ENCODE data around the gene RNF220. TPM values are rescaled to one million over a fixed set of nuclear protein-coding genes. Genes with fewer than 3 reads are reported as not detected.

RNF220 gene
- total RNA-seq, 4 donors from 2014 or later: 53.5 to 112 (median 61.9) TPM

- TF ChIP-seq CTCF (IDR thresholded peaks at IDR 0.05; ENCODE audit: low read depth): no peak
Observed at GRCh38 chr1:44651069-44651468, 246.0 kb downstream of the RNF220 start.

- TF ChIP-seq CTCF (IDR thresholded peaks at IDR 0.05; ENCODE audit: low read depth): no peak
Observed at GRCh38 chr1:44652445-44653106, 247.5 kb downstream of the RNF220 start.

GRCh38 chr1:44653107-44653964 lies 248.3 kb downstream of the RNF220 start:
- TF ChIP-seq CTCF (IDR thresholded peaks at IDR 0.05; ENCODE audit: low read depth): no peak

- TF ChIP-seq CTCF (IDR thresholded peaks at IDR 0.05; ENCODE audit: low read depth): no peak
Observed at GRCh38 chr1:44654621-44655187, 249.6 kb downstream of the RNF220 start.

GRCh38 chr1:44655609-44656008 lies 250.6 kb downstream of the RNF220 start:
- no peak for TF ChIP-seq CTCF (IDR thresholded peaks at IDR 0.05; ENCODE audit: low read depth)

- no peak for TF ChIP-seq CTCF (IDR thresholded peaks at IDR 0.05; ENCODE audit: low read depth)
Observed at GRCh38 chr1:44659566-44659965, 254.5 kb downstream of the RNF220 start.

GRCh38 chr1:44660176-44660575 lies 255.1 kb downstream of the RNF220 start:
- TF ChIP-seq CTCF (IDR thresholded peaks at IDR 0.05; ENCODE audit: low read depth): no peak
